ENCODE measurements around the gene ELMO1. TPM values are rescaled to one million over a fixed set of nuclear protein-coding genes. Genes with fewer than 3 reads are reported as not detected.

Gene ELMO1
- total and polyA plus RNA-seq, 10 of the 15 experiments (the other 5 are each of a cell fraction or from before 2014, with no cell fraction given), result 22.6 to 85.9 (median 56.6) TPM

DNA sequence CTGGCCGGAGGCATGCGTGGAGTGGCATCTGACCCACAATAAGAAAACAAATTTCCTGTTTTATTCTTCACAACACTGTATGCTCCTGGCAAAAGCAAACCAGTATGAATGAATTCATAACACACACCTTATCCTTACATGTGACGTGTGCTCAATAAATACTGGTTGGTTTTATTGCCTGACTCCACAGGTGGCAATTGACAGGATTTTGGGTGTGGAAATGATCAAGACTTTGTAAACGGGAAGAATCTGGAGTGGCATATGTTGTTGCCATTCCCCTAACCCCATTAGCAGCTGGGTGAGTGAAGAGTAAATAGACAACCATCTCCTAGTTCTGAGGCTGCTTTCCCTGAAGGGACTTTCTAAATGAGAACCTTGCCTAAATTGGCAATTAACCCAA lies 508.8 kb downstream of the ELMO1 start:
- intact Hi-C loops (cut with micrococcal nuclease; ENCODE audit: unreplicated experiment), result no loop called here
- no peak overlapping the region for H2AFZ ChIP-seq (ENCODE audit: control insufficient read depth, low read depth, low read length)
- ChIA-PET POLR2A (no interaction called here), CTCF (interaction anchor here (0.8 to 2.7 kb wide), 2 partner anchors 28 to 242 kb away, joined by 3 to 13 read pairs; no protein-coding TSS in a partner anchor), RAD21 (ENCODE audit: unreplicated experiment) (no interaction called here), SMC1A (ENCODE audit: uncharacterized antibody, unreplicated experiment) (interaction anchor here (2.6 to 4.9 kb wide), 2 partner anchors 10 to 45 kb away, joined by 6 to 29 read pairs; no protein-coding TSS in a partner anchor)
- FAIRE-seq (no peak), DNase-seq (ENCODE audit: low read depth, low spot score) (no peak), ATAC-seq (no peak)
- 98% methylated on average over 4 of the region's 4 CpGs for WGBS (ENCODE audit: insufficient coverage, insufficient replicate concordance, low lambda C conversion rate, missing lambda C conversion rate)
- H3K36me3 ChIP-seq (ENCODE audit: control insufficient read depth in 2 of 2, insufficient read depth in 2 of 2, low read length in 1 of 2), result peaks cover 0 to 2% of the 10 kb centered on the region in 2 experiments; a peak in 2 of 4 replicates
- BruUV-seq (replicated peaks), result no TSS peak
- H3K27ac ChIP-seq (ENCODE audit: control insufficient read depth, insufficient read depth), result no peak overlapping the region
- in situ Hi-C loops (cut with MboI), result no loop called here
- peaks cover 17% of the 10 kb centered on the region for H3K79me2 ChIP-seq (ENCODE audit: control insufficient read depth, insufficient read depth, low read length)
- H4K20me1 ChIP-seq (ENCODE audit: control insufficient read depth, insufficient read depth), result no peaks in the 10 kb centered on the region
- no peak for TF ChIP-seq MXI1 (IDR thresholded peaks at IDR 0.05; ENCODE audit: low read depth, low read length)
- no peak for TF ChIP-seq GABPA (IDR thresholded peaks at IDR 0.05; ENCODE audit: low read depth)
- TF ChIP-seq, protein P1, sequence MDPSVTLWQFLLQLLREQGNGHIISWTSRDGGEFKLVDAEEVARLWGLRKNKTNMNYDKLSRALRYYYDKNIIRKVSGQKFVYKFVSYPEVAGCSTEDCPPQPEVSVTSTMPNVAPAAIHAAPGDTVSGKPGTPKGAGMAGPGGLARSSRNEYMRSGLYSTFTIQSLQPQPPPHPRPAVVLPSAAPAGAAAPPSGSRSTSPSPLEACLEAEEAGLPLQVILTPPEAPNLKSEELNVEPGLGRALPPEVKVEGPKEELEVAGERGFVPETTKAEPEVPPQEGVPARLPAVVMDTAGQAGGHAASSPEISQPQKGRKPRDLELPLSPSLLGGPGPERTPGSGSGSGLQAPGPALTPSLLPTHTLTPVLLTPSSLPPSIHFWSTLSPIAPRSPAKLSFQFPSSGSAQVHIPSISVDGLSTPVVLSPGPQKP (IDR thresholded peaks at IDR 0.05; ENCODE audit: low read depth, low read length), result no peak
- TF ChIP-seq TCF3 (IDR thresholded peaks at IDR 0.05; ENCODE audit: borderline replicate concordance, insufficient read depth, low read depth, low read length), result no peak
- TF ChIP-seq ZNF622 (IDR thresholded peaks at IDR 0.05), result no peak
- no peak for TF ChIP-seq EP300 (IDR thresholded peaks at IDR 0.05; ENCODE audit: borderline replicate concordance in 1 of 2, control insufficient read depth in 1 of 2, low read depth in 2 of 2, low read length in 2 of 2)
- TF ChIP-seq ZNF24 (IDR thresholded peaks at IDR 0.05), result no peak
- TF ChIP-seq, protein P2, sequence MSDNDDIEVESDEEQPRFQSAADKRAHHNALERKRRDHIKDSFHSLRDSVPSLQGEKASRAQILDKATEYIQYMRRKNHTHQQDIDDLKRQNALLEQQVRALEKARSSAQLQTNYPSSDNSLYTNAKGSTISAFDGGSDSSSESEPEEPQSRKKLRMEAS (IDR thresholded peaks at IDR 0.05; ENCODE audit: low read depth, low read length), result no peak
- no peak for TF ChIP-seq ZBED1 (IDR thresholded peaks at IDR 0.05; ENCODE audit: borderline replicate concordance)
- no peak for TF ChIP-seq KDM1A (IDR thresholded peaks at IDR 0.05; ENCODE audit: borderline replicate concordance)
- no peak for TF ChIP-seq RB1 (IDR thresholded peaks at IDR 0.05; ENCODE audit: borderline replicate concordance)
- TF ChIP-seq FOXM1 (IDR thresholded peaks at IDR 0.05; ENCODE audit: low read depth, low read length), result no peak
- TF ChIP-seq TARDBP (IDR thresholded peaks at IDR 0.05; ENCODE audit: borderline replicate concordance), result no peak
- no peak for TF ChIP-seq LARP7 (IDR thresholded peaks at IDR 0.05)
- TF ChIP-seq, protein P3, sequence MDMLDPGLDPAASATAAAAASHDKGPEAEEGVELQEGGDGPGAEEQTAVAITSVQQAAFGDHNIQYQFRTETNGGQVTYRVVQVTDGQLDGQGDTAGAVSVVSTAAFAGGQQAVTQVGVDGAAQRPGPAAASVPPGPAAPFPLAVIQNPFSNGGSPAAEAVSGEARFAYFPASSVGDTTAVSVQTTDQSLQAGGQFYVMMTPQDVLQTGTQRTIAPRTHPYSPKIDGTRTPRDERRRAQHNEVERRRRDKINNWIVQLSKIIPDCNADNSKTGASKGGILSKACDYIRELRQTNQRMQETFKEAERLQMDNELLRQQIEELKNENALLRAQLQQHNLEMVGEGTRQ (IDR thresholded peaks at IDR 0.05; ENCODE audit: borderline replicate concordance, low read depth, low read length), result no peak
- no peak for TF ChIP-seq RELA (IDR thresholded peaks at IDR 0.05; ENCODE audit: borderline replicate concordance, partially characterized antibody)
- TF ChIP-seq, protein P4, sequence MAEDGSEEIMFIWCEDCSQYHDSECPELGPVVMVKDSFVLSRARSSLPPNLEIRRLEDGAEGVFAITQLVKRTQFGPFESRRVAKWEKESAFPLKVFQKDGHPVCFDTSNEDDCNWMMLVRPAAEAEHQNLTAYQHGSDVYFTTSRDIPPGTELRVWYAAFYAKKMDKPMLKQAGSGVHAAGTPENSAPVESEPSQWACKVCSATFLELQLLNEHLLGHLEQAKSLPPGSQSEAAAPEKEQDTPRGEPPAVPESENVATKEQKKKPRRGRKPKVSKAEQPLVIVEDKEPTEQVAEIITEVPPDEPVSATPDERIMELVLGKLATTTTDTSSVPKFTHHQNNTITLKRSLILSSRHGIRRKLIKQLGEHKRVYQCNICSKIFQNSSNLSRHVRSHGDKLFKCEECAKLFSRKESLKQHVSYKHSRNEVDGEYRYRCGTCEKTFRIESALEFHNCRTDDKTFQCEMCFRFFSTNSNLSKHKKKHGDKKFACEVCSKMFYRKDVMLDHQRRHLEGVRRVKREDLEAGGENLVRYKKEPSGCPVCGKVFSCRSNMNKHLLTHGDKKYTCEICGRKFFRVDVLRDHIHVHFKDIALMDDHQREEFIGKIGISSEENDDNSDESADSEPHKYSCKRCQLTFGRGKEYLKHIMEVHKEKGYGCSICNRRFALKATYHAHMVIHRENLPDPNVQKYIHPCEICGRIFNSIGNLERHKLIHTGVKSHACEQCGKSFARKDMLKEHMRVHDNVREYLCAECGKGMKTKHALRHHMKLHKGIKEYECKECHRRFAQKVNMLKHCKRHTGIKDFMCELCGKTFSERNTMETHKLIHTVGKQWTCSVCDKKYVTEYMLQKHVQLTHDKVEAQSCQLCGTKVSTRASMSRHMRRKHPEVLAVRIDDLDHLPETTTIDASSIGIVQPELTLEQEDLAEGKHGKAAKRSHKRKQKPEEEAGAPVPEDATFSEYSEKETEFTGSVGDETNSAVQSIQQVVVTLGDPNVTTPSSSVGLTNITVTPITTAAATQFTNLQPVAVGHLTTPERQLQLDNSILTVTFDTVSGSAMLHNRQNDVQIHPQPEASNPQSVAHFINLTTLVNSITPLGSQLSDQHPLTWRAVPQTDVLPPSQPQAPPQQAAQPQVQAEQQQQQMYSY (CRISPR knock-in tag; IDR thresholded peaks at IDR 0.05), result no peak
- H3K4me1 ChIP-seq (ENCODE audit: control insufficient read depth, insufficient read depth, low read length), result peaks cover 28% of the 10 kb centered on the region
- H3K9ac ChIP-seq (ENCODE audit: control insufficient read depth, insufficient read depth, low read length), result no peak overlapping the region
- H3K4me2 ChIP-seq (ENCODE audit: control insufficient read depth, insufficient read depth), result no peak overlapping the region
- H3K9me3 ChIP-seq (replicated peaks; ENCODE audit: control insufficient read depth, insufficient read depth, low read length), result peaks cover 80% of the 10 kb centered on the region
- no peaks in the 10 kb centered on the region for H3K27me3 ChIP-seq (replicated peaks in 1 of 2; ENCODE audit: control insufficient read depth in 2 of 2, insufficient read depth in 2 of 2, low read length in 1 of 2)
- H3K4me3 ChIP-seq, result no peak overlapping the region

Measured in GM12878 (cell line).